OCI-LY1 (cell line): Measurements from ENCODE around the gene JMJD1C.

Experiments
- EZH2 ChIP-seq: fragments of 200-600 bp; sonication (generic), shearing (Covaris generic); IDR thresholded peaks from 2 replicates; pipeline ENCODE4 v1.8.0; 2017; ENCODE audit warnings: borderline replicate concordance, mixed run types, mild to moderate bottlenecking, antibody characterized with exemption, low read length, moderate library complexity, mixed read lengths
- TF ChIP-seq, protein P1 (sequence below): fragments of 200-600 bp; sonication (generic), shearing (Covaris generic); IDR thresholded peaks from 2 replicates; pipeline ENCODE4 v1.5.1; 2017; ENCODE audit warnings: mild to moderate bottlenecking, antibody characterized with exemption, low read length, moderate library complexity, mixed read lengths

DNA sequence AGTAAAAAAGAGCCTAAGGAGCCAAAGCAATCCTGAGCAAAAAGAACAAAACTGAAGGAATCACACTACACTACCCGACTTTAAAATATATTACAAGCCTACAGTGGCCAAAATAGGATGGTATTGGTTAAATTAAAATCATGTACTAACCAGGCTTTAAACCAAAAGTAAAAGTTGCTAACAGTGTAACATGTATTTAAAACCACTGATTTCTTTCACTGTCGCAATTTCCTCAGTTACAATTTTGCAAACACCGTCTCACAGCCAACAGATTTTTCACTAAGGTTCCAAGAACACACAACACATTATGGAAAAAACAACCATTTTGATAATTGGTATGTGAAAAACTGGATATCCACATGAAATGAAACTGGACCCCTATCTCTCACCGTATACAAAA is 74.0 kb downstream of the JMJD1C start:
- TF ChIP-seq, protein P1, sequence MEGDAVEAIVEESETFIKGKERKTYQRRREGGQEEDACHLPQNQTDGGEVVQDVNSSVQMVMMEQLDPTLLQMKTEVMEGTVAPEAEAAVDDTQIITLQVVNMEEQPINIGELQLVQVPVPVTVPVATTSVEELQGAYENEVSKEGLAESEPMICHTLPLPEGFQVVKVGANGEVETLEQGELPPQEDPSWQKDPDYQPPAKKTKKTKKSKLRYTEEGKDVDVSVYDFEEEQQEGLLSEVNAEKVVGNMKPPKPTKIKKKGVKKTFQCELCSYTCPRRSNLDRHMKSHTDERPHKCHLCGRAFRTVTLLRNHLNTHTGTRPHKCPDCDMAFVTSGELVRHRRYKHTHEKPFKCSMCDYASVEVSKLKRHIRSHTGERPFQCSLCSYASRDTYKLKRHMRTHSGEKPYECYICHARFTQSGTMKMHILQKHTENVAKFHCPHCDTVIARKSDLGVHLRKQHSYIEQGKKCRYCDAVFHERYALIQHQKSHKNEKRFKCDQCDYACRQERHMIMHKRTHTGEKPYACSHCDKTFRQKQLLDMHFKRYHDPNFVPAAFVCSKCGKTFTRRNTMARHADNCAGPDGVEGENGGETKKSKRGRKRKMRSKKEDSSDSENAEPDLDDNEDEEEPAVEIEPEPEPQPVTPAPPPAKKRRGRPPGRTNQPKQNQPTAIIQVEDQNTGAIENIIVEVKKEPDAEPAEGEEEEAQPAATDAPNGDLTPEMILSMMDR: no peak
- no peak for TF ChIP-seq EZH2
